GM12892 (cell line): ENCODE results near the gene CFAP298.

ENCODE experiments used
- POLR2A ChIP-seq: IDR thresholded peaks from 2 replicates; pipeline ENCODE4 v1.6.1; 2011; ENCODE audit warnings: low read depth, low read length, control low read depth
- POLR2AphosphoS5 ChIP-seq: IDR thresholded peaks from 2 replicates; pipeline ENCODE4 v1.6.1; 2011; ENCODE audit warnings: low read depth, low read length, control low read depth
- TAF1 ChIP-seq: IDR thresholded peaks from 2 replicates; pipeline ENCODE4 v1.6.1; 2011; ENCODE audit warnings: low read depth, mild to moderate bottlenecking, control low read depth, low read length, borderline replicate concordance

- TF ChIP-seq POLR2AphosphoS5 (no peak), POLR2A (no peak), TAF1 (no peak)
These were observed 62.7 kb downstream of the CFAP298 start for GRCh38 chr21:32549440-32549839.
